ENCODE data around the gene RAD23A. TPM values are rescaled to one million over a fixed set of nuclear protein-coding genes. Genes with fewer than 3 reads are reported as not detected.
A peak's percentile ranks its signal among the peaks of the same experiment; 100 is the strongest.

RAD23A gene
- total and polyA plus RNA-seq, 5 experiments from 2014 or later: 78.0 to 125 (median 114) TPM

GRCh38 chr19:13003081-13003480 lies 57.4 kb downstream of the RAD23A start:
- POLR2A ChIA-PET: no interaction called here
- peak overlapping the region in 1 of 10 donors; percentile 0 for H3K4me3 Mint-ChIP-seq
- H3K27ac Mint-ChIP-seq: peak overlapping the region in 1 of 10 donors; percentile 32

More at GRCh38 chr19:13003081-13003480, 57.4 kb downstream of the RAD23A start:
- Mint-ChIP-seq H3K9me3 (no peaks in the 10 kb centered on the region), H3K4me1 (peaks cover 0 to 9% (median 1%) of the 10 kb centered on the region in 4 donors), H3K27me3 (peaks cover under 1 to 14% (median 3%) of the 10 kb centered on the region in 5 donors), H3K36me3 (no peaks in the 10 kb centered on the region)
- ATAC-seq (no peak), DNase-seq (no peak)

Small RNA genes lying within 50 kb of the gene (microRNA-seq; reads per million reads assigned to microRNA genes)
- gene MIR5695 (ENCODE audit: borderline microRNAs expressed) (not detected), gene MIR6515 (ENCODE audit: borderline microRNAs expressed) (not detected)

Other genes with a start within 250 kb of the RAD23A start
- gene FBXW9, start 249.2 kb upstream of the RAD23A start, total RNA-seq: 1 to 10 TPM; 2.8 to 2.9 TPM
- gene FBXW9, start 249.2 kb upstream of the RAD23A start, polyA plus RNA-seq: 1 to 10 TPM; 4.3 to 5.7 (median 5.4) TPM
- gene TNPO2, start 221.9 kb upstream of the RAD23A start, total RNA-seq: 10 to 100 TPM; 80.5 to 81.7 TPM
- 1 to 10 TPM; 2.0 to 3.1 (median 2.6) TPM for gene TNPO2, start 221.9 kb upstream of the RAD23A start, polyA plus RNA-seq
- gene TRIR, start 211.2 kb upstream of the RAD23A start, total RNA-seq: 100 to 1,000 TPM; 197 to 220 TPM
- 100 to 1,000 TPM; 181 to 206 (median 205) TPM for gene TRIR, start 211.2 kb upstream of the RAD23A start, polyA plus RNA-seq
- 10 to 100 TPM; 26.7 to 30.9 TPM for gene GET3, start 208.4 kb upstream of the RAD23A start, total RNA-seq
- 10 to 100 TPM; 46.8 to 72.3 (median 55.7) TPM for gene GET3, start 208.4 kb upstream of the RAD23A start, polyA plus RNA-seq
- gene BEST2, start 194.1 kb upstream of the RAD23A start, total RNA-seq: not detected
- gene BEST2, start 194.1 kb upstream of the RAD23A start, polyA plus RNA-seq: not detected
- 10 to 100 TPM; 25.2 to 27.0 TPM for gene HOOK2, start 170.3 kb upstream of the RAD23A start, total RNA-seq
- 1 to 10 TPM; 3.0 to 4.3 (median 3.2) TPM for gene HOOK2, start 170.3 kb upstream of the RAD23A start, polyA plus RNA-seq
- gene JUNB, start 154.4 kb upstream of the RAD23A start, total RNA-seq: 100 to 1,000 TPM in 1 of 2 experiments, 10 to 100 TPM in 1; 99.1 to 103 TPM
- 1,000 to 10,000 TPM in 2 of 3 donors, 100 to 1,000 TPM in 1; 845 to 1,468 (median 1,203) TPM for gene JUNB, start 154.4 kb upstream of the RAD23A start, polyA plus RNA-seq
- gene PRDX2, start 144.1 kb upstream of the RAD23A start, total RNA-seq: 100 to 1,000 TPM; 108 to 112 TPM
- 100 to 1,000 TPM; 253 to 362 (median 333) TPM for gene PRDX2, start 144.1 kb upstream of the RAD23A start, polyA plus RNA-seq
- 1 to 10 TPM in 1 of 2 experiments, not detected in 1; 1.1 TPM for gene THSD8, start 143.8 kb upstream of the RAD23A start, total RNA-seq
- gene THSD8, start 143.8 kb upstream of the RAD23A start, polyA plus RNA-seq: 1 to 10 TPM in 2 of 3 donors, under 1 TPM in 1; 0.96 to 3.1 (median 1.0) TPM
- gene RNASEH2A, start 139.3 kb upstream of the RAD23A start, total RNA-seq: 10 to 100 TPM; 12.1 to 12.9 TPM
- gene RNASEH2A, start 139.3 kb upstream of the RAD23A start, polyA plus RNA-seq: 10 to 100 TPM; 16.3 to 22.6 (median 21.9) TPM
- not detected for gene RTBDN, start 111.3 kb upstream of the RAD23A start, total RNA-seq
- not detected for gene RTBDN, start 111.3 kb upstream of the RAD23A start, polyA plus RNA-seq
- 1 to 10 TPM in 1 of 2 experiments, under 1 TPM in 1; 0.26 to 1.3 TPM for gene MAST1, start 107.3 kb upstream of the RAD23A start, total RNA-seq
- gene MAST1, start 107.3 kb upstream of the RAD23A start, polyA plus RNA-seq: 1 to 10 TPM in 1 of 3 donors, under 1 TPM in 2; 0.22 to 4.4 (median 0.97) TPM
- 10 to 100 TPM; 26.2 to 27.3 TPM for gene DNASE2, start 64.4 kb upstream of the RAD23A start, total RNA-seq
- gene DNASE2, start 64.4 kb upstream of the RAD23A start, polyA plus RNA-seq: 10 to 100 TPM; 46.1 to 49.5 (median 46.2) TPM
- not detected for gene KLF1, start 58.7 kb upstream of the RAD23A start, total RNA-seq
- gene KLF1, start 58.7 kb upstream of the RAD23A start, polyA plus RNA-seq: under 1 TPM in 1 of 3 donors, not detected in 2; 0.45 TPM
- gene GCDH, start 54.7 kb upstream of the RAD23A start, total RNA-seq: 10 to 100 TPM; 68.5 to 69.8 TPM
- gene GCDH, start 54.7 kb upstream of the RAD23A start, polyA plus RNA-seq: 10 to 100 TPM; 18.0 to 20.7 (median 19.8) TPM
- gene SYCE2, start 26.6 kb upstream of the RAD23A start, total RNA-seq: 1 to 10 TPM in 1 of 2 experiments, not detected in 1; 1.8 TPM
- not detected for gene SYCE2, start 26.6 kb upstream of the RAD23A start, polyA plus RNA-seq
- 10 to 100 TPM; 54.6 to 60.5 TPM for gene FARSA, start 12.2 kb upstream of the RAD23A start, total RNA-seq
- 10 to 100 TPM; 49.8 to 87.7 (median 63.6) TPM for gene FARSA, start 12.2 kb upstream of the RAD23A start, polyA plus RNA-seq
- 100 to 1,000 TPM; 448 to 463 TPM for gene CALR, start 7.3 kb upstream of the RAD23A start, total RNA-seq
- gene CALR, start 7.3 kb upstream of the RAD23A start, polyA plus RNA-seq: 100 to 1,000 TPM; 135 to 190 (median 165) TPM
- 10 to 100 TPM; 17.3 to 17.8 TPM for gene GADD45GIP1, start 11.4 kb downstream of the RAD23A start, total RNA-seq
- 10 to 100 TPM; 59.4 to 65.1 (median 64.7) TPM for gene GADD45GIP1, start 11.4 kb downstream of the RAD23A start, polyA plus RNA-seq
- gene DAND5, start 23.7 kb downstream of the RAD23A start, total RNA-seq: not detected
- gene DAND5, start 23.7 kb downstream of the RAD23A start, polyA plus RNA-seq: not detected
- 1 to 10 TPM; 4.9 to 8.6 TPM for gene NFIX, start 49.6 kb downstream of the RAD23A start, total RNA-seq
- 1 to 10 TPM in 1 of 3 donors, under 1 TPM in 1, not detected in 1; 0.68 to 1.5 TPM for gene NFIX, start 49.6 kb downstream of the RAD23A start, polyA plus RNA-seq
- 1 to 10 TPM; 6.6 to 7.9 TPM for gene LYL1, start 157.0 kb downstream of the RAD23A start, total RNA-seq
- 1 to 10 TPM in 2 of 3 donors, under 1 TPM in 1; 0.37 to 2.6 (median 1.3) TPM for gene LYL1, start 157.0 kb downstream of the RAD23A start, polyA plus RNA-seq
- 100 to 1,000 TPM; 100 to 103 TPM for gene TRMT1, start 170.9 kb downstream of the RAD23A start, total RNA-seq
- gene TRMT1, start 170.9 kb downstream of the RAD23A start, polyA plus RNA-seq: 10 to 100 TPM; 26.1 to 35.1 (median 27.2) TPM
- 10 to 100 TPM; 24.5 to 25.7 TPM for gene NACC1, start 172.4 kb downstream of the RAD23A start, total RNA-seq
- 1 to 10 TPM; 1.4 to 3.4 (median 1.9) TPM for gene NACC1, start 172.4 kb downstream of the RAD23A start, polyA plus RNA-seq
- 10 to 100 TPM; 60.2 to 62.8 TPM for gene STX10, start 204.5 kb downstream of the RAD23A start, total RNA-seq
- 10 to 100 TPM; 36.1 to 56.2 (median 50.2) TPM for gene STX10, start 204.5 kb downstream of the RAD23A start, polyA plus RNA-seq
- 100 to 1,000 TPM; 105 to 112 TPM for gene IER2, start 204.5 kb downstream of the RAD23A start, total RNA-seq
- gene IER2, start 204.5 kb downstream of the RAD23A start, polyA plus RNA-seq: 100 to 1,000 TPM; 100 to 162 (median 107) TPM